Testis (tissue), 3 donors: ENCODE results near the gene GNAO1. TPM values are rescaled to one million over a fixed set of nuclear protein-coding genes. Genes with fewer than 3 reads are reported as not detected.

Experiments
- DNase-seq: peaks from one replicate; pipeline ENCODE4 v3.0.0-alpha.2; 2019
- H3K27ac ChIP-seq, 2 donors: fragments of 200-600 bp; sonication (generic); one replicate each; pipeline ENCODE4 v1.5.1; 2019
- H3K27me3 ChIP-seq: fragments of 200-600 bp; sonication (generic); one replicate; pipeline ENCODE4 v1.5.1; 2019
- H3K36me3 ChIP-seq: fragments of 200-600 bp; sonication (generic); one replicate; pipeline ENCODE4 v1.5.1; 2017; ENCODE audit warnings: low read depth; ENCODE audit errors: missing control alignments
- H3K4me1 ChIP-seq: fragments of 200-600 bp; sonication (generic); one replicate; pipeline ENCODE4 v1.5.1; 2019
- H3K4me3 ChIP-seq, 2 donors: fragments of 200-600 bp; sonication (generic); one replicate each; pipeline ENCODE4 v1.5.1; 2017 to 2019
- H3K9me3 ChIP-seq: fragments of 200-600 bp; sonication (generic); one replicate; pipeline ENCODE4 v1.5.1; 2017
- CTCF ChIP-seq, 3 experiments: fragments of 450-650 bp in 2 of 3; fragments of 200-600 bp in 1 of 3; sonication (generic) in 1 of 3; IDR thresholded peaks; one replicate each; pipeline ENCODE4 v1.5.1; 2016 to 2019; ENCODE audit warnings: antibody characterized with exemption in 3 of 3, mild to moderate bottlenecking in 2 of 3, moderate library complexity in 1 of 3
- POLR2A ChIP-seq: fragments of 450-650 bp; IDR thresholded peaks from one replicate; pipeline ENCODE4 v1.6.1; 2017; ENCODE audit warnings: antibody characterized with exemption, mild to moderate bottlenecking, moderate library complexity
- WGBS, 2 donors: methylation state at CpG; one replicate each; pipeline ENCODE4 v1.1.5; 2018; 5-methylcytosine and 5-hydroxymethylcytosine counted together
- intact Hi-C: fragments of 100-400 bp; cut with DNase I; formaldehyde crosslinking; loops from one replicate; pipeline ENCODE4 v1.15.1; 2023; ENCODE audit warnings: low total_unique reads
- polyA plus RNA-seq: library from polyadenylated mRNA; stranded (reverse); fragments of 350-450 nt; fragmentation: Illumina TruSeq; extraction: RNeasy Lipid Tissue Mini Kit (QIAGEN cat#74804); gene quantifications from one replicate; pipeline ENCODE4 v1.2.3, GENCODE V29; 2014; ENCODE audit warnings: low read depth, low replicate concordance; ENCODE audit not compliant: insufficient read depth
- total RNA-seq, 2 donors: library from RNA; depleted of rRNA; stranded (reverse); fragments of >200 nt; gene quantifications; one replicate each; pipeline ENCODE4 v1.2.3, GENCODE V29; 2016

The GNAO1 gene
- total and polyA plus RNA-seq, 3 donors from 2014 or later = 28.6 to 37.1 (median 33.3) TPM

- no peak overlapping the region for H3K27ac ChIP-seq
- intact Hi-C loops = no loop called here
- no peak for DNase-seq
Measured at GRCh38 chr16:56245197-56245596, 53.9 kb downstream of the GNAO1 start.

DNA sequence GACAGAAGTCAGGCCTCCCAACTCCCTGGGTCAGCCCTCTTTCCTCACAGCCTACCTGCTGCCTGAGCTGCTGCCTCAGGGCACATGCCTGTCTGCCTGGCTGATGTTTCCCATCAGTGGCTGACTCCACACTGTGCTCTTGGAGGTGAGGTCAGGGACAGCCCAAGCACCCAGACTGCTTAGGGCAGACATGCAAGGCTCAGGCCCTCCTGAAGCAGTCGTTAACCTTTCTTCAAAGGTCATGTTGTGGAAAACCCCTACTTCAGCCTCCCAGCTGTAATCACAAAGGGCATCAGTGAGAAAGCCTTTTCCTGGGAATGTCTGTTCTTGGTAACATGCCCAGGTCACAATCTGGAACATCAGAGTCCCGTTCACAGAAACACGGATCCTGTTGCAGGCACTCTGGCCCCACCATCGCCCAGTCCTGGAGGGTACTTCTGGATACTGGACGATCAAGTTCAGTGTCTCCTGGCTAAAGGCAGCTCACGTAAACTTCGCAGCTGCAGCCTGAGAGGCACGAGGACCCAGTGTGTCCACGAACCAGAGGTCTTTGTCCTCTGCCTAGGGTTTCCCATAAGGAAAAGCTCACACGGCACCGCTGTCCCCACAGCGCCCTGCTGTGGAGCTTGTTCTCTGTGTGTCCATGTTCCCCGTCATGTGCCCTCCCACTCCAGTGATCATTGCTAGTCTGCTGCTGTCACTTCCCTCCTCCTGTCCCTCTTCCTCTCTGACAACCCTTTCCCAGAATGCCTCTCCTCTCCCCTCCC, 54.9 kb downstream of the GNAO1 start:
- no peaks in the 10 kb centered on the region for H3K9me3 ChIP-seq
- intact Hi-C loops = no loop called here
- no peaks in the 10 kb centered on the region for H3K36me3 ChIP-seq
- TF ChIP-seq POLR2A (no peak), CTCF (IDR thresholded peaks at IDR 0.05) (no peak)
- 45 to 53% methylated on average over 12 of the region's 13 CpGs for WGBS, 2 donors
- no peak overlapping the region for H3K4me3 ChIP-seq
- peak overlapping the region in 1 of 2 donors; percentile 13 for H3K27ac ChIP-seq
- peaks cover 18% of the 10 kb centered on the region for H3K4me1 ChIP-seq
- DNase-seq = peak; percentile 32
- H3K27me3 ChIP-seq = no peaks in the 10 kb centered on the region

More at GRCh38 chr16:56245197-56245596, 53.9 kb downstream of the GNAO1 start:
- peaks cover 18% of the 10 kb centered on the region for H3K4me1 ChIP-seq
- 71 to 75% methylated on average over 6 of the region's 6 CpGs for WGBS, 2 donors
- TF ChIP-seq CTCF (IDR thresholded peaks at IDR 0.05) (no peak), POLR2A (no peak)
- no peaks in the 10 kb centered on the region for H3K36me3 ChIP-seq
- H3K4me3 ChIP-seq = no peak overlapping the region
- H3K27me3 ChIP-seq = no peaks in the 10 kb centered on the region
- no peaks in the 10 kb centered on the region for H3K9me3 ChIP-seq

DNA sequence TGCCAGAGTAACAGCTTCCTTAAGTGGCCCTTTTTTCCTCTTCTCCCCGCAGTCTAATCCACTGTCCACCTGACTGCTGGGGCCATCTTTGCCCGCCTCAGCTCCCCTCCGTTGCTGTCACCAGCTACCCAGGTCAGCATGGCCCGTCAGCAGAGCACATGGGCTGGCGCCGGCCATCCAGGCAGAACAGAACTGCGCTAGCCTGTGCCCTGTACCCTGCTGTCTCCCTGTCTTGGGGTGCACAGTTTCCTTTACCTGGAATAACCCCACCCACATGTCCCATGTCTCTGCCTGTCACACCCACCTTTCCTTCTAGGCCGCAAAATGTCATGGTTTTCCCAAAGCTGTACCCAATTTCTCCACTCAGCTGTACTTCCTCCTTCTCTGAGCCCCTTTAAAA, 55.7 kb downstream of the GNAO1 start:
- Histone ChIP-seq H3K27ac (peak overlapping the region in 1 of 2 donors; percentile 13), H3K36me3 (no peaks in the 10 kb centered on the region), H3K27me3 (no peaks in the 10 kb centered on the region), H3K4me1 (peaks cover 19% of the 10 kb centered on the region), H3K9me3 (no peaks in the 10 kb centered on the region), H3K4me3 (no peak overlapping the region)
- TF ChIP-seq POLR2A = no peak
- TF ChIP-seq CTCF (IDR thresholded peaks at IDR 0.05) = no peak
- intact Hi-C loops = no loop called here
- WGBS, 2 donors = 97 to 98% methylated on average over 8 of the region's 8 CpGs
- no peak for DNase-seq

DNA sequence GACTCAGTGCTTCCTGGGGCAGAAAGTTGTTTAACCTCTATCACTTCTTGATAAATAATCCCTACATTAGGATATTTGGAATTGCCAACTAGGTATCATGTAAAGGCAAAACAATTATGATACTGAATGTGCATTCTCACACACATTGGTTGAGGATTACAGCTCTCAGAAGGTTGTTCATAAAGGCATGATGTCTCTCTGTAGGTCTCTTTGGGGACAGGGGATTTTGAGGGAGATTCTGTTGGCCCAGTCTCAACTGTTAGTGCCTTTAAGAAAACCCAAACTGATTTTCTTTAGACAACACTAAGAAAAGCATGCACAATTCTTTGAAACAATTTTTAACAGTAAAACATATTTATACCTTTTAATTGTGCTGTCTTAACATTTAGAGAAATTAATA, 56.5 kb downstream of the GNAO1 start:
- Histone ChIP-seq H3K27ac (no peak overlapping the region), H3K4me1 (peaks cover 27% of the 10 kb centered on the region), H3K4me3 (no peak overlapping the region), H3K9me3 (no peaks in the 10 kb centered on the region), H3K27me3 (no peaks in the 10 kb centered on the region), H3K36me3 (no peaks in the 10 kb centered on the region)
- DNase-seq = no peak
- no peak for TF ChIP-seq POLR2A
- TF ChIP-seq CTCF (IDR thresholded peaks at IDR 0.05) = no peak
- intact Hi-C loops = no loop called here

- Histone ChIP-seq H3K4me1 (peaks cover 34% of the 10 kb centered on the region), H3K27ac (no peak overlapping the region), H3K36me3 (no peaks in the 10 kb centered on the region), H3K27me3 (no peaks in the 10 kb centered on the region), H3K9me3 (no peaks in the 10 kb centered on the region), H3K4me3 (no peak overlapping the region)
- 39 to 47% methylated on average over 4 of the region's 4 CpGs for WGBS, 2 donors
- intact Hi-C loops = no loop called here
- DNase-seq = peak; percentile 74
- TF ChIP-seq CTCF (IDR thresholded peaks at IDR 0.05) (no peak), POLR2A (no peak)
Measured at GRCh38 chr16:56252835-56253234, 61.5 kb downstream of the GNAO1 start.
